ENCODE measurements around the gene P3H1.

GRCh38 chr1:42737986-42738677 lies 28.7 kb downstream of the P3H1 start:
- TF ChIP-seq ZNF556 (CRISPR knock-in tag; IDR thresholded peaks at IDR 0.05; ENCODE audit: borderline replicate concordance): no peak
- no peak for TF ChIP-seq JUN (CRISPR knock-in tag; IDR thresholded peaks at IDR 0.05)
- no peak for TF ChIP-seq ATF4 (CRISPR knock-in tag; IDR thresholded peaks at IDR 0.05)
- TF ChIP-seq ZNF513 (CRISPR knock-in tag; conservative IDR thresholded peaks at IDR 0.05): no peak
- no peak for TF ChIP-seq IRX3 (CRISPR knock-in tag; IDR thresholded peaks at IDR 0.05; ENCODE audit: borderline replicate concordance, low read depth)
- no peak for TF ChIP-seq MXI1 (IDR thresholded peaks at IDR 0.05; ENCODE audit: borderline replicate concordance, low read depth, low read length)
- no peak for TF ChIP-seq HDAC2 (CRISPR knock-in tag; IDR thresholded peaks at IDR 0.05)
- TF ChIP-seq FOXJ3 (CRISPR knock-in tag; IDR thresholded peaks at IDR 0.05; ENCODE audit: borderline replicate concordance): no peak

Measured in HepG2 (cell line).